ENCODE measurements around the gene EGFR.

The EGFR gene

DNA sequence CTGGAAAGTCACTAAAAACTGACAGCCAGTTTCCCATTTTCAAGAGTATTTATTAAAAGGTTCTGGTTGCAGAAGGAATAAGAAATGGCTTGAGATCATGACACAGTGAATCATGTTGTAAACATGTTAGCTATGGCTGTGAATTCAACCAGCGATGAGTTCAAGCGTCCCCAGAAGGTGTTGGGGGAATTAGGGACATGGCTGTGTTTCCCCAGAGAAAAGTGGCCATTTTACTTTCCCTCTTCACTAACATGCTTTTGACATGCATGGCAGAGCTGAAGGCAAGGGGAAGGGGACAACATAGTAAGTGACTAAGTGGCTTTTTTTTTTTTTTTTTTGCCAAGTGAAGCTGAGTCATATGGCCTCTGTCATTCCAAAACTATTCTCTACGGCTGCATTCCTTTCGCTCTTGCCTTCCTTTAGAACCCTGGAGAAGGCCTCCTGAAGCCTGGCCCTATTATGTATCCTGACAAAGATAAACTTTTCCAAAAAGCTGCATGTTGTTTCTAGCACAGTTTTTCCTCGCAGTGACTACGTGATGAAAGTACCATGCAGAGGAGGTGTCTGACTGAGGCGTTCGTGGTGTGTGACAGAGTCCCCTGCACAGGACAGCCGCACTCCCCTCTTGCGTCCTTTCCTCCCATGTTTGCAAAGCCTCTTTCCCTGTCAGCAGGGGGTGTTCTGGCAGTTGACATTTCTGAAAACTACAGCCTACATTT lies 46.9 kb downstream of the EGFR start:
- no peak for DNase-seq

DNA sequence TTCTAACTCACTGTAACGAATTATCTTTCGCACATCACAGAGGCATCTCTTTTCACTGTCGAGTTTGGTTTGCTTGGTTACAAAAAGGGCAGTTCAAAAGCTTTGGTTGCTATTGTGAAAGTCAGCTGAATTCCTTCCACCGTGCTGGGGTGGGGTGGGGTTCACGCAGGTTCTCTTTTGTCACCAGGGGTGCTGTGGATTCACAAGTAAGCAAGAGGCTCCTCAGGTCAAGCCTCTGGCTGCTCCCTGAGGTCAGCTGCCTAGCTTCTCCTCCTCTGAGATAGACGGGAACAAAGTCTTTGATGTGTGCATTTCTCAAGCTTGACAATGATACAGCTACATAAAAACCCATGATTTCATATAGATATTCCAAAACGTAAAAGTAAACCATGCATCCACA lies 47.7 kb downstream of the EGFR start:
- no peak for DNase-seq

DNA sequence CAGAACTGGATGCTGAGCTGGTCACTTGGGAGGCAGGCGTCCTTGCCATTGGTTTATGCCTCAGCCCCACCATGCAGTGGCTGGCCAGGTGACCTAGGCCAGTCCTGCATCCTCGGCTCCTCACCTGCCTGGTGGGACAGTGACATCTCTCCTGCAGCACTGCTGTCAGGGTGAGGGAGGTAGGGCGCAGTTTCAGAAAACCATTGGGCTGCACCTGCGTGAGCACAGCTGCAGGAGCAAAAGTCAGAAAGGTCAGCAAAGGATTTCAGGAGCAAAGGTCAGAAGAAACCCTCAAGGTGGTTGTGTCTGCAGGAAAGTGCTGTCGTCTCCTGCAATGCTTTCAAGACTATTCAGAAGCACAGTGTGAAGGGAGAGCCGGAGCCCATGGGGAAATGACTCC lies 48.1 kb downstream of the EGFR start:
- DNase-seq, result no peak

DNA sequence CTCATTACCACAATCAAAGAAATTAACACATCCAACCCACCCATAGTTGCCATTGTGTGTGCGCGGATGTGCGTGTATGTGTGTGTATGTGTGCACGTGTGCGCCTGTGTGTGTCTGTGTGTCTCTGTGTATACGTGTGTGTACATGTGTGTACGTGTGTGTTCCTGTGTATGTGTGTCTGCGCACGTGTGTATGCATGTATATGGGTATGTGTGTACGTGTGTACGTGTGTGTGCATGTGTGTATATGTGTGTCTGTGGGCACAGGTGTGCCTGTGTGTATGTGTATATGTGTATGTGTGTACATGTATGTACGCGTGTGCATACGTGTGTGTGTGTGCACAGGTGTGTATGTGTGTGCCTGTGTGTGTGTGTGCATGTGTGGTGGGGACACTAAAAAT lies 48.9 kb downstream of the EGFR start:
- DNase-seq, result no peak

DNA sequence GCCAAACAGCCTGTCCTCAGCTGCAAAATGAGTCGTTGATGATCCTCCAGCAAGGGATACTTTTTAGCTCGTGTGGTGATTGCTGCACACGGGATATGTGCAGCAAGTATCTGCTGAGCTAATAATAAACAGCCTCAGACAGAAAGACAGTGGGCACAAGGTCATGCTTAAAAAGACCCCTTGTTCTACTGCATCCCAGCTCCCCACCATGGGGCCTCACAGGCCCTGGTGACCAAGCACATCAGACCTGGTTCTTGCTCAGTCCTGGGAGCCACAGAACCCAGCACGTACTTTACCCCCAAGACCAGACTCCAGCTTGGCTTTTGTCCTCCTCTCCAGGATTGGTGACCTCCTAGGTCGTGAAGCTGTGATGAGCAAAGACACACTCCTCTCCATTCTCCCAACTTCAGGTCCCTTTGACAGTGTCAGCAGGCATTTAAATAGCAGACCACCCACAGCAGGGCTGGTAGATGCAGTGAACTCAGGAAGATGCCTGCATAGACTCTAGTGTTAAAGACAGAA lies 50.5 kb downstream of the EGFR start:
- no peak for DNase-seq

DNA sequence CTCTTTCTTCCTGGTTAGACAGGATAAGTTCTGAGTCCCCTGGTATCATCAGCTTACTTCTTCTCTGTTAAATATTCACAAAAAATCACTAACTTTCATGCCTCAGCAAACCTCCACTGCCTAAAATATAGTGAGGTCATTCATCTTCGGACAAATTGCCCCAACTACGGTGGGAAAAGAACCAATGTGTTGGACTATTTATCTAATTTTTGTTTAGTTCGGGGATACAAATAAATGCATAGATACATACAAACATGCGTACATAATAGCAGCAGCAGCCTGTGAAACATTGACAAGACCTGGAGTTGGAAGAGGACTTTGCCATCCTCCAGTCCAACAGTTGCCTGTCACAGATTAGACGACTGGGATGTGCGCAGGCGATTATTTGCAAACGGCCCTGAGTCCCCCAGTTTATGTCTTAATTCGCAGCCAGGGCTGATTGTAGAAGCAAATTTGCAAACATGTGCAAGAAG lies 51.5 kb downstream of the EGFR start:
- no peak for DNase-seq

DNA sequence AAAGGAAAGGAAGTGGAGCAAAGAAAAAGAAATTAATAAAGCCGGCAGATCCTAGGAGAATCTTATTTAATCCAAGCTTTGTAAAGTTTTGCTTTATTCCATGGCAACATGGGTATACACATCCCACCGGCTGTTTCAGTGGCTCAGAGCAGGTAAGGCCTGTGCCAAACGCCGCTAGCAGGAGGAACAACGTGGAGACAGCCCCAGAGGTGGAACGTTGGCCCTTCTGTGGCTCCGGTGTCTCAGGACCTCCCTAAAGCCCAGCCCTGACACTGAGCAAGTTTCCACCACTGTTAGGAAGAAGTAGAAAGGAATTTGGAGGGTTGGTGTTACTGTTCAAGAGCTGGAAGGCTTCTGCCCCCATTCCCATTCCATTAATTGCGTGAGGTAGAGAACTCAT lies 52.0 kb downstream of the EGFR start:
- DNase-seq, result no peak

DNA sequence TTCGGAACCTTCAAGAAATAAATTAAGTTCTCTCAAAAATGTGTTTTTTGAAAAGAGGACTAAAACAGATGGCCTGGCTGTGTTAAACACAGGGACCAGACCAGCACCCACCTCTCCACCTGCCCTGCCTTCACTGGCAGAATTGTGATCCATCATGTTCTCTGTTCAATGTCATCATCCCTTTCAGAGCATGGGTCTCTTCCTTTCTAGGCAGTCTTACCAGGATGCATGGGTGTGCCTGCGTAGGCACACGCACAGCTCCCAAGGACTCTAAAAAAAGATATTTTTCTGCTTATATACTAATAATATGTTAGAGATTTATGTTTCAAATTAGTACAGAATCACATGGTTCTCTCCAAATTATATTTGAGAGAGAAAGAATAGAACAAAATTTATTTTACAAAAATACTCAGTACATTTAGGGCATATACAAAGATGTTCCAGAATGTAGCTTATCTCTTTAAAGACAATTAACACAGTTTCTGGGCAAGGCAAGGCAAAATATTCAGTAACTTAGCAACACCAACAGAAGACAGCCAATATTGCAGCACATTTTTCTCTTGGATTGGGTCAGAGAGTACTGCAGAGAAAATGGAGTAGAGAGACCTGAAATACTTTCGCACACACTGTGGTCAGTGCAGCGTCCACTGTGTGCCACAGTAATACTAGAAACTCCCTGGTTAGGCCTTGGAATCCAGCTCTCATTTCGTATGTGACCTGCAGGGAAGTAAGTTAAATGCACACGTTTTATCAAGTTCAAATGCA lies 52.8 kb downstream of the EGFR start:
- DNase-seq, result no peak

DNA sequence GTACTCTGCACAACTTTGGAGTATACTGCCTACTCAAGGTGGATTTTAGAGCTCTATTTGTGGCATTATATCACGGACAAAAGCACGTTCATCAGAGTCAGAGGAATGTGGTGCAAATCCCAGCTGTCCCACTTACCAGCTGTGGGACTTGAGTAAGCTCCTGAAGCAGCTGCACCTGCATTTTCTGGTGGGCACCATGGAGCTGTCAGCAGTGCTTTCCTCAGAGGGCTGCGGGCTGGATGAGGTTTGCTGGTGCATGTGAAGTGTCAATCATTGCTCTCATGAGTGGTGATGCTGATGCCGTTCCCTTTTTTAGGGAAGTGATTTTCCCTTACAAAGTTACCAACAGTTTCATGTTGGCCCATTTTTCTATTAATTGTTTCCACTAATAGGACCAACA lies 53.4 kb downstream of the EGFR start:
- no peak for DNase-seq

DNA sequence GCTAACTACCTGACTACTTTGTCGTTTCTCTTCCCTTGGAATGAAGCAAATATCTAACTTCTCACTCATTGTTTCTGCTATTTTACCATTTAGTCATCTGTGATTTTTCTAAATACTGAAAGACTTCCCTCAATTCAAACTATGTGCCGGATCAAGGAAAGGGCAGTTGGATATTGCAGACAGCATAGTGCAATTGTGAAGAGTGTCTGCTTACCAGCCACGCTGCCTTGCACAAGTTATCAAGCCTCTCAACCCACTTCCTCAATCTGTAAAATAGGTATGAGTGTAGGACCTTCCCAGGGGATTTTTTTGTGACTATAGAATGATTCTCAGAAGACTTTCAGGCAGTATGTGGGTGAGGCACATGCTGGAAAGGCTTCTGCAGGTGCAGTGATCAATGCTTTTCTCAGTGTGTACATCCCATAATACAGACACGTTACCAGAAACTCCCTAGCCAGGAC lies 54.3 kb downstream of the EGFR start:
- DNase-seq, result no peak

DNA sequence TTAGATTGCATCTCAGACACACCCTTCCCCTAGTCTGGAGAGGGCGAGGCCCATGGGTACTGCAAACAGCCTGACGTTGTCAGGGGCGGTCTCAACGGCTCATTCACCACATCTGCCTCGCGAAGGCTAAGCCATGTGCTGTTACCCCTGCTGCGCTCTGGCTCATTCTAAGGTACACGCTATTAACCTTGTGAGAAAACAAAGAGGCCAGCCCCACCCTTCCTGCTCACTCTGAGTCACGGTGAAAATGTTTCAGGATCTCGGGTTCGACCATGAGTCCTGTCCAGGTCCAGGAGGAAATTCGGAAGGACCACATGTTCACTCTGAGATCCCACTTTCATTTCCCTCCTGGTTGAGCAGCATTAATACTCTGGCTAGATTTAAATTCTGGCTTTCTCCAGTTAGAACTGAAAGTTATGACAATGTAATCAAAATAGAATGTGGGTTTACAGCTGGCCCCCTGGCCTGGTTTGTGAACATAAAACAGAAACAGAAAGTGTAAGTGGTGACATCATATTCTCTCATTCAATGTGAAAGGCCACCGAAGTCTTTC lies 55.2 kb downstream of the EGFR start:
- no peak for DNase-seq

DNA sequence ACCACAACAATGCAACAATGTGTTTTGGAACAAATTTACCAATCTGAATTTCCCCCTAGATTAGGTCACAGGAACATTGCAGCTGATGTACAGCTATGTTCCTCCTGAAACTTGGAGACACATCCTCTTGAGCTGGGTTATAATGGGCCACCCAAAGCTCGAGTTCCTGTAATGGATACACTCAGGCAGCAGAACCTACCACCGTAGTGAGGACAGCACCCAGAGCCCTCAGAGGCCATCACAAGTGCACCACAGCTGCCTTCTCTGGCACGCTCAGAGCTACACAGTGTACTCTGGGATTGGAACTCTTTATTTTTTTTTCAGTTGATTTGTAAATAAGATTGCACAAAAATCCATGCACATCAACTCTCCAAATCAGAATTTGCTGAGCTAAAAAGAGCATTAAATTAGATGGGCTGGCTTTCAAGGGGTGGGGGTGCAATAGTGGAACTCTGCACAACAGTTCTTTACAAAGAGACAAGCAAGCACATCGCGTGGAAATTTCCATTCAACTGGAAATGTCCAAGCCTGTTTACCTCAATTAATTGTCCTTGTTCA lies 56.7 kb downstream of the EGFR start:
- no peak for DNase-seq

DNA sequence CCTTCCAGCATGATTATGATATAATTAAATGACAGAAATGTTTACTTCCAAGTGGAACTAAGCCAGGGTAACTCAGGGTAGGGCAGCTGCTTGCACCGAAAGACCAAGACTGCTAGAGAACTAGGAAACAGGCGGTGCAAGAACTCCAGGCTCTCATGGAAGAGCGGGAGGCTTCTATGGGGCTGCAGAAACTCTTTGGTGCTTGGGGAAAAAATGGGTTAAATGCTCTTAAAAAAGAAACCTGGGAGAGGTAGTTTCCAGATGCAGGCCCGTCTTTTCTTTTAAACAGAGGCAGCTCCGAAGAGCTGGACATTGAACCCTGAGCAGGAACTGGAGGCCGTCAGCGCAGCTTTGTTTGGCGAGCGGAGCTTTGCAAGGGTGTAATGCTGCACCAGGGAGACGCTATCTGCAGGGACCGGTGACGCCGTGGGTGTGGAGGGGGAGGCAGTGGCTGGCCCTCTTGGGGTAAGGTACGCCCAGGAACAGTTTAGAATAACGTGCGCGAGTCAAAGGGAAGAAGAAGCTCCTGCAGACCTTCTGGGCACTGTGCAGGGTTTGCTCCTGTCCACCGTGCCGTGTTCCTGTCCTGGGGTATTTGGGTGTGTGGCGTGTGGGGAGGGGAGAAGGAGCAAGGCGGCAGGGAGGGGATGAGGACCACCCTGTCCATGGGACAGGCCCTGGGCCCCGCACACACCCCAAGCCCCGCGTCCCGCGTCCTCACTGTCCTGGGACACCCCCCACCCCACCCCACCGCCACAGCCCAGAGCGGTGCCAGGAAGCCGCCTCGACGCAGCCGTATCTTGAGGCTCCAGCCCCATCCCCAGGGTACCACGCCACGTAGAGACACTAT lies 59.0 kb downstream of the EGFR start:
- no peak for DNase-seq

DNA sequence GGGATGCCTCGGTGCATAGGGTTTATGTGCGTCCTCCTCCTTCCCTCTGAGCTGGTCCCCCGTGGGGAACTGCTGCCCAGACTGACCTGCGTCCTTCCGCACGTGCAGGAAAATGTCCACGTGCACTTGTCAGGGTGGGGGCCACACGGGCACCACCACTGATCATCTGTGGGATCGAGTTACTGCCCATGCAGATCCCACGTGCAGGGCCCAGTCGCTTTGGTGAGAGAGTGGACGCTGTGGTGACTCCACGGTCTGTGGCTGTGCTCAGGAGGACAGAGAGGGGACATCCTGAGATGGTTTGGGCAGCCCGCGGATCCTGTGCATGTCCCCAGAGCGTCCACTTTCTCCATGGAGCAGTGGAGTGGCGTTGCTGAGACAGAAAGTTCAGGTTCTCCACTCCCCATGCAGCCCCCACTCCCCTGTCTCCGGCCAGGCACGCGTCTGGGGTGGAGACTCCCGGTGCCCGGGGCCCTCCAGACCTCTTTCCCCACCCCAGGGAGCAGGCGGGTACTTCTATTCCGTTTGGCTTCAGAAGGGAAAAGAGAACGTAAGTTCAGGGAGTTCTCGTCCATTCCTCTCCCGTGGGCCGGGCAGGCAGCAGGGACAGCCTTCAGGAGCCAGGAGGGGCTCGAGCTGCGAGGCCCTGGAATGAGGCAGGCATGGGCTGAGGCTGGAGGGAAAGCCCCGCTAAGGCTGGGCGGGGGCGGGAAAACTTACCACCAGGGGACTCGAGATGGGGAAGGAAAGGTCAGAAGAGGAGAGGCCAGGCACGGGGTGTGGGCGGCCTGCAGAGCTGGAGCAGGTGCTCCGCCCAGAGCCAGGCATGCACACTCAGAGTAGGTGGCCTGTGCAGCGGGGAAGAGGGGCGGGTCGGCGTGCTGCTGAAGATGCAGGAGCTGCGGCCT lies 59.9 kb downstream of the EGFR start:
- DNase-seq, result no peak

DNA sequence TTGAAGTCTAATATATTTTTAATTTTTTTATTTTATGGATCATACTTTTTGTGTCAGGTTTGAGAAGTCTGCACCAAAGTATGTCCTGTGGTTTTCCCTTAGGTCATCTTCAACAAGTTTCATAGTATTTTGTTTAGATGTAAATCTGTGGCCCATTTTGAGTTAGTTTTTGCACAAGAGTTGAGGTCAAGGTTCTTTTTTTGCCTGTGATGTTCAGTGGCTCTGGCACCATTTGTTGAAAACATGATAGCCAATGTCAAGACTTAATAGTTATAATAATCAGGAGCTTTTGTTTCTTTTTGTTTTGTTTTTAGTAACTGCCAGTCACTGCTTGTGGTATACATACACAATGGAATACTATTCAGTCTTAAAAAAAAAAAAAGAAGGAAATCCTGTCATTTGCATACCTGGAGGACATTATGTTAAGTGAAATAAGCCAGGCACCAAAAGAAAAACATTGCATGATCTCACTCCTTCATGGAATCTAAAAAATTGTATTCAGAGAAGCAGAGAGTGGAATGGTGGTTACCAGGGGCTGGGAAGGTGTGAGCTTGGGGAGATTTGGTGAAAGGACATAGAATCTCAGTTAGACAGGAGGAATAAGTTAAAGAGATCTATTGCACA lies 61.3 kb downstream of the EGFR start:
- DNase-seq, result no peak

DNA sequence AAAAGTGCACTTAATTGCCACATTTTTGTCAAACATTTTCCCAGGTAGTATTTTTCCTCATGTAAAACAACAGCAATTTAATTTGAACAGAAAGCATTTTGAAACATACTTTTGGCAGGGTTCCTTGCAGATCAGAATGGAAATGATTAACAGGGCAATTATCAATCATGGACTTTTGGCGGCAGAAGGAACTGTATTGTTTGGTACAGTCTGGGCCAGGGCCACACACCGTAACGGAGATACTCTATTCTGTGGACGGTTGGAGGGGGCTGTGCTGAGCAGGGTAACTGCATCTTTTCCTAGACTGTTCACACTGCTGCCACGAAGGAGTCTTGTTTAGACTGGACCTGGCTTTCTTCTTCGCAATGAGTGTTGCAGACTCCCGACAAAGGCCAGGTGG lies 62.3 kb downstream of the EGFR start:
- no peak for DNase-seq

DNA sequence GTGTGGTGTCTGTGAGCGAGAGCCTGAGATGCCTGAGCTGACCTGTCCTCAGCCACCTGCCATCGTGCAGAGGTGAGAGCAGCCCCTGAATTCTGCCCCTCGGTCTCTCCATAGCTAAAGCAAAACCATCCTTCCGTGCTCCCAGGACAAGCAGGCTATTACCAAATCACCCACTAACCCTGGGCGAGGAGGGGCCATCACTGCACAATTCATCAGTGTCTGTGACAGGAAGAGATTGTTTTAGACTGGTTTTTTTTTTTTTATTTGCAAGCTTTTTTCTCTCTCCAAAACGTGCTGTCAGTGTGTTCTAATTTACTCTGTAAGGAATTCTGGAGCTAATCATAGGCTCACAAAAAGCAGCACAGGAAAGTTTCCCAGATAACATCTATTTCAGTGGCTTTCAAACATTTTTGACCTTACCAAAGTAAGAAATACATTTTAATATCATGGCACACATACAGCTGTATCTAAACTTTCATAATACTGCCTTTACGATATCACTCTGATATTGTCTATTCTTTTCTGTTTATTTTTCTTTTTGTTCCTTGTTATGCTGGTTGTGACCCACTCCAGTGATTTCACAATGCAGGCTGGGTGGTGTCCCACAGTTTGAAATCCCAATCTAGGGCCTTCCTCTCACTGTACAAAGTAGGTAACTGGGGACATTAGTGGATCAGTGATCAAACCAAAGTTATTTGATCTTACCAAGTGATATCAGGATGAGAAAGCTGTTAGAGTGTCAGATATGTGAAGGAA lies 62.8 kb downstream of the EGFR start:
- DNase-seq, result no peak

DNA sequence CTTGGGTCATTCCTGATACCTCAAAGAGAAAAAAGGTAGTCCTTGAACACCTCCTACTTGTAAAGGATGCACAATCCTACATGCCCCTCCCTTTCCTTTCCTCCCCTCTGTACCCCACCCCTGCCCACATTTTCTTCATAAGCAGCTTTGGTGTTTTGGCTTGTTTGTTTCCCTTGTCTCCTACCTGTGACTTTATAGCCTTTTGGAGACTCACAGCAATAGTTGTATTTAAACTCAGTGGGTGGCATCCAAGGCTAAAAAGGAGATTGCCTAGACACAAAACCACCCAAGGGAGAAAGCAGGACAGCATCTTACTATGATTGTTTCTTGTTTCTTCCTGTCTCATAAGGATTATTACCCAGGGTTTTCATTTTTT lies 63.4 kb downstream of the EGFR start:
- DNase-seq, result no peak

DNA sequence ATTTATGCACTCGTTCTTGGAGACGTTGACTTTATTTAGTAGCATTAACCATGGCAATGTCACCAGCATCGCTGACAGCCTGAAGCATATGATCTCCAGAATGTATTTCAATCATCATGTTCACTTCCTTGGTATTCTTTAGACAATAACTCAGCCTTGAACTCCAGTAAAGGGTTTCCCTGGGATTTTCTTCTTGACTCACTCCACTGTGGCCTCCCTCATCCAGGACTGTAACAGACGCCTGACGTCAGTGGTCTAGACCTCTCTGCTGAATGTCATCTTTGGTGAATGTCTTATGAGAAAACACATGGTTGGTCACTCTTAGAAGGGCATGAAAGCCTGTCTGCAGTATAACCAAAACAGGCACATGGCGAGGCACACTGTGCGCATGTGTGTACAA lies 64.4 kb downstream of the EGFR start:
- no peak for DNase-seq

DNA sequence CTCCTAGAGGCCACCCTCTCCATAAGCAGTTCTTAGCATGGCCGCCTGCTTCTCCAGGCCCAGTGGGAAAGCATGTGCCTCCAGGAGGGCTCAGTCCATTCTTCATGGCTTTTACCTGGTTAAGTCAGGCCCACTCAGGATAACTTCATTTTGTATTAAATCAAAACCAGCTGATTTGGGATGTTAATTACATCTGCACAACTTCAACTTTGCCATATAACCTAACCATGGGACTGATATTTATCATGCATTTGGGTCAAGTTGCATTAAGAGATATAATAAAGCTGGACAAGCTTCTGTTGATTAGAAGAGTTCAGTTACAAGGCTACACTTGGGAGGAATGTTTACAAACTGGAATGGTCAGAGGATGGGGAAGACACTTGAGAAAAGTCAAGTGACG lies 65.5 kb downstream of the EGFR start:
- DNase-seq, result no peak

Measured in DMS79 treated with DMSO at 0.1 percent for 48 hours (cell line).